GM23338 (cell line): ENCODE measurements around the gene CARD9. TPM values are rescaled to one million over a fixed set of nuclear protein-coding genes. Genes with fewer than 3 reads are reported as not detected.

Experiments used
- ATAC-seq: fragments of 200-7000 bp; cut with Tn5 transposase; 3 replicates; pipeline ENCODE4 v1.9.1; 2020
- DNase-seq: peaks from one replicate; pipeline ENCODE4 v3.0.0-alpha.2; 2015; ENCODE audit warnings: low spot score
- H2AFZ ChIP-seq: fragments of 200-600 bp; sonication (generic); 2 replicates; pipeline ENCODE4 v1.8.0; 2016; ENCODE audit warnings: antibody characterized with exemption, mild to moderate bottlenecking, moderate library complexity
- H3F3A ChIP-seq: fragments of 200-600 bp; sonication (generic); replicated peaks from 2 replicates; pipeline ENCODE4 v1.8.0; 2017; ENCODE audit warnings: antibody characterized with exemption, mixed run types, low read depth
- H3K27ac ChIP-seq: fragments of 200-600 bp; sonication (generic); 2 replicates; pipeline ENCODE4 v1.6.1; 2016; ENCODE audit warnings: low read depth
- H3K27me3 ChIP-seq: fragments of 200-600 bp; sonication (generic); 2 replicates; pipeline ENCODE4 v1.8.0; 2016; ENCODE audit warnings: mild to moderate bottlenecking, mixed run types, moderate library complexity; ENCODE audit not compliant: insufficient read depth
- H3K36me3 ChIP-seq: fragments of 200-600 bp; sonication (generic); 2 replicates; pipeline ENCODE4 v1.8.0; 2016; ENCODE audit warnings: mild to moderate bottlenecking; ENCODE audit not compliant: insufficient read depth
- H3K4me1 ChIP-seq: fragments of 200-600 bp; sonication (generic); 2 replicates; pipeline ENCODE4 v1.8.0; 2016; ENCODE audit warnings: mild to moderate bottlenecking, moderate library complexity; ENCODE audit not compliant: insufficient read depth
- H3K4me2 ChIP-seq: fragments of 200-600 bp; sonication (generic); 2 replicates; pipeline ENCODE4 v1.7.1; 2017; ENCODE audit warnings: mixed run types
- H3K4me3 ChIP-seq: fragments of 200-600 bp; sonication (generic); 2 replicates; pipeline ENCODE4 v1.6.1; 2016; ENCODE audit warnings: mixed run types
- H3K79me2 ChIP-seq: fragments of 200-600 bp; sonication (generic); replicated peaks from 2 replicates; pipeline ENCODE4 v1.8.0; 2017; ENCODE audit warnings: mild to moderate bottlenecking; ENCODE audit not compliant: insufficient read depth
- H3K9me2 ChIP-seq: fragments of 200-600 bp; sonication (generic); 2 replicates; pipeline ENCODE4 v1.8.0; 2017; ENCODE audit not compliant: insufficient read depth
- H4K20me1 ChIP-seq: fragments of 200-600 bp; sonication (generic); replicated peaks from 2 replicates; pipeline ENCODE4 v1.8.0; 2017; ENCODE audit warnings: mild to moderate bottlenecking; ENCODE audit not compliant: insufficient read depth
- H3K27ac Mint-ChIP-seq: 2 replicates; pipeline ENCODE4 v1.8.0; 2020; ENCODE audit warnings: inconsistent platforms, mild to moderate bottlenecking, moderate library complexity, mixed read lengths
- H3K27me3 Mint-ChIP-seq: 3 replicates; pipeline ENCODE4 v1.8.0; 2022; ENCODE audit warnings: low read depth, mild to moderate bottlenecking, moderate library complexity, mixed read lengths, inconsistent platforms; ENCODE audit not compliant: insufficient read depth, poor library complexity
- H3K36me3 Mint-ChIP-seq: 3 replicates; pipeline ENCODE4 v1.8.0; 2021; ENCODE audit warnings: low read depth, mild to moderate bottlenecking, inconsistent platforms, moderate library complexity, mixed read lengths
- H3K4me1 Mint-ChIP-seq: 3 replicates; pipeline ENCODE4 v1.8.0; 2020; ENCODE audit warnings: mild to moderate bottlenecking, inconsistent platforms, mixed read lengths
- H3K4me3 Mint-ChIP-seq: 3 replicates; pipeline ENCODE4 v1.8.0; 2021; ENCODE audit warnings: moderate library complexity, mild to moderate bottlenecking, inconsistent platforms, mixed read lengths
- H3K9me3 Mint-ChIP-seq: 3 replicates; pipeline ENCODE4 v1.8.0; 2020; ENCODE audit warnings: moderate library complexity, mild to moderate bottlenecking, inconsistent platforms, mixed read lengths
- CREB1 ChIP-seq: fragments of 250-450 bp; sonication (Bioruptor Pico); IDR thresholded peaks from 2 replicates; pipeline ENCODE4 v1.5.0; 2020; ENCODE audit warnings: low read depth, mild to moderate bottlenecking, moderate library complexity
- CTCF ChIP-seq, 2 experiments: fragments of 200-600 bp in 1 of 2; sonication (generic) in 1 of 2; conservative IDR thresholded peaks; 2 replicates each; pipeline versions ENCODE4 v1.5.1 to v1.6.1; 2016 to 2017; ENCODE audit warnings: antibody characterized with exemption in 2 of 2, low read depth in 2 of 2, mild to moderate bottlenecking in 2 of 2, moderate library complexity in 1 of 2
- ETS1 ChIP-seq: IDR thresholded peaks from 2 replicates; pipeline ENCODE4 v1.6.1; 2016; ENCODE audit warnings: antibody characterized with exemption
- EZH2 ChIP-seq: fragments of 200-600 bp; sonication (generic); IDR thresholded peaks from one replicate; pipeline ENCODE4 v1.8.0; 2017; ENCODE audit warnings: antibody characterized with exemption, mild to moderate bottlenecking, low read depth; ENCODE audit not compliant: unreplicated experiment
- EZH2phosphoT487 ChIP-seq: fragments of 200-600 bp; sonication (generic); IDR thresholded peaks from one replicate; pipeline ENCODE4 v1.8.1; 2018; ENCODE audit warnings: antibody characterized with exemption; ENCODE audit not compliant: unreplicated experiment
- JUNB ChIP-seq: IDR thresholded peaks from one replicate; pipeline ENCODE4 v1.6.1; 2016; ENCODE audit warnings: antibody characterized with exemption; ENCODE audit not compliant: unreplicated experiment
- NANOG ChIP-seq: IDR thresholded peaks from 2 replicates; pipeline ENCODE4 v1.6.1; 2016; ENCODE audit warnings: antibody characterized with exemption, borderline replicate concordance
- POLR2AphosphoS5 ChIP-seq: IDR thresholded peaks from 2 replicates; pipeline ENCODE4 v1.6.1; 2016; ENCODE audit warnings: antibody characterized with exemption, low read depth
- REST ChIP-seq: IDR thresholded peaks from one replicate; pipeline ENCODE4 v1.6.1; 2018; ENCODE audit warnings: antibody characterized with exemption; ENCODE audit not compliant: unreplicated experiment
- STAT1 ChIP-seq: IDR thresholded peaks from one replicate; pipeline ENCODE4 v1.6.1; 2016; ENCODE audit warnings: antibody characterized with exemption; ENCODE audit not compliant: unreplicated experiment
- ZNF114 ChIP-seq: fragments of 250-450 bp; sonication (Bioruptor Pico); IDR thresholded peaks from 2 replicates; pipeline ENCODE4 v1.5.0; 2020; ENCODE audit warnings: mild to moderate bottlenecking, moderate library complexity
- ZNF331 ChIP-seq: fragments of 250-450 bp; sonication (Bioruptor Pico); IDR thresholded peaks from 2 replicates; pipeline ENCODE4 v1.5.0; 2020; ENCODE audit warnings: low read depth, mild to moderate bottlenecking, moderate library complexity
- ZNF462 ChIP-seq: fragments of 250-450 bp; sonication (Bioruptor Pico); IDR thresholded peaks from 2 replicates; pipeline ENCODE4 v1.5.0; 2020; ENCODE audit warnings: mild to moderate bottlenecking, moderate library complexity
- polyA plus RNA-seq: library from polyadenylated mRNA; unstranded; fragments of >200 nt; fragmentation: Nextera tagmentation; extraction: Ambion mirVana; gene quantifications from 2 replicates; pipeline ENCODE4 v1.2.1, GENCODE V29; 2016
- total RNA-seq: library from RNA; depleted of rRNA; stranded (reverse); fragments of >200 nt; shearing (Covaris generic); gene quantifications from 2 replicates; pipeline ENCODE4 v1.2.3, GENCODE V29; 2014

Gene CARD9
- total and polyA plus RNA-seq, 2 experiments from 2014 or later = 0.49 to 0.63 TPM

GRCh38 chr9:136410500-136411287 lies 37.2 kb upstream of the CARD9 start, which contains the start of the genes ENTR1 and PMPCA:
ENTR1 (minus strand) TSS chr9:136410614; CDS start chr9:136410397, 217 bp downstream.
PMPCA (plus strand) TSS chr9:136410658; CDS start chr9:136410669, 11 bp downstream.
- peak within 1 kb of the TSS; percentile 96 for H3K4me3 Mint-ChIP-seq
- peaks cover 20% of the 10 kb centered on the region; the same call in 1 of the 2 replicates for H3F3A ChIP-seq
- peak; percentile 96 for DNase-seq
- H4K20me1 ChIP-seq = peaks cover 24% of the 10 kb centered on the region
- H3K4me1 Mint-ChIP-seq = peaks cover 20% of the 10 kb centered on the region
- peaks cover 17% of the 10 kb centered on the region; the same call in 1 of the 2 replicates for H3K4me1 ChIP-seq
- H3K27ac Mint-ChIP-seq = peak within 1 kb of the TSS; percentile 96
- H3K27me3 Mint-ChIP-seq = peaks cover 28% of the 10 kb centered on the region
- TF ChIP-seq ZNF331 (CRISPR knock-in tag) (no peak), CREB1 (peak; percentile 92), JUNB (no peak), POLR2AphosphoS5 (peak; percentile 93), ZNF462 (CRISPR knock-in tag) (no peak), EZH2phosphoT487 (no peak), CTCF (conservative IDR thresholded peaks at IDR 0.05; ENCODE audit: low read depth in 2 of 2) (no peak), ZNF114 (no peak), STAT1 (no peak), EZH2 (no peak), REST (no peak), NANOG (no peak), ETS1 (peak; percentile 69)
- ATAC-seq = peak; percentile 77
- H3K27ac ChIP-seq = peak within 1 kb of the TSS; percentile 76
- no peaks in the 10 kb centered on the region for H3K27me3 ChIP-seq
- no peaks in the 10 kb centered on the region for H3K9me2 ChIP-seq
- no peaks in the 10 kb centered on the region for H3K9me3 Mint-ChIP-seq
- H3K36me3 ChIP-seq = peaks cover 36% of the 10 kb centered on the region
- peaks cover 64% of the 10 kb centered on the region for H3K79me2 ChIP-seq
- peak within 1 kb of the TSS; percentile 99 for H3K4me2 ChIP-seq
- peak within 1 kb of the TSS; percentile 96 for H3K4me3 ChIP-seq
- H2AFZ ChIP-seq = no peak within 1 kb of the TSS; the same call in 1 of the 2 replicates
- H3K36me3 Mint-ChIP-seq = peaks cover 68% of the 10 kb centered on the region
